Spleen (tissue), 7 donors: ENCODE measurements around the gene TEX51.

Source experiments
- POLR2A ChIP-seq, 3 donors: fragments of 450-650 bp; IDR thresholded peaks; one replicate each; pipeline ENCODE4 v1.5.1; 2017; ENCODE audit warnings: antibody characterized with exemption in 3 of 3, mild to moderate bottlenecking in 1 of 3
- POLR2AphosphoS5 ChIP-seq, 3 donors: sonication (generic); formaldehyde crosslinking; IDR thresholded peaks; one replicate each; pipeline ENCODE4 v1.5.1; 2017; ENCODE audit warnings: antibody characterized with exemption in 3 of 3
- TF ChIP-seq, protein P1 (sequence below), 11 experiments: fragments of 200-600 bp in 7 of 11; fragments of 450-650 bp in 4 of 11; sonication (generic) in 4 of 11; IDR thresholded peaks in 8 of 11; conservative IDR thresholded peaks in 3 of 11; 1 replicate in 7 of 11; 2 replicates in 4 of 11; pipeline versions ENCODE4 v1.4.0 to v1.8.0; 2016 to 2021; ENCODE audit warnings: antibody characterized with exemption in 11 of 11, inconsistent platforms in 4 of 11, mild to moderate bottlenecking in 1 of 11
- donor health status: DM: no; HTN: no; CAD: no; lungs with moderate emphysema.
- donor health status: DM: no; HTN: no; CAD: no.
- donor health status: DM: no; HTN: no; CAD: no.

DNA sequence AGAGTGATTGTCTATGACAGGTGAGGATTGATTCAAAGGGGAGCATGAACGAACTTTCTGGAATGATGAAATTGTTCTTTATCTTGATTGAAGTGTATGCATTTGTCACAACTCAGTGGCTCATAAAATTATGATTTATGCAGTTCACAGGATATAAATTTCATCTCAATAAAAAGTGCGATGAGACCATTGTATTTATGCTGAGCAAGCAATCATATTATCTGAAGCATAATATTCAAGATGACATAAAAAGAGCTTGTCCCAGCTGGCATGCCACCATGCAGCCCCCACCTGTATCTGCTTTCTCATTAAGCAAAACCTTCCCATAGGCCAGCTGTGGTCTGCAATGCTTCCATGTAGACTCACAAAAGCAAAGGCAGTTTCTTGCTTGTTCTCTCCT lies 49.6 kb upstream of the TEX51 start:
- no peak for TF ChIP-seq POLR2AphosphoS5 (IDR thresholded peaks at IDR 0.05)
- TF ChIP-seq, protein P1, sequence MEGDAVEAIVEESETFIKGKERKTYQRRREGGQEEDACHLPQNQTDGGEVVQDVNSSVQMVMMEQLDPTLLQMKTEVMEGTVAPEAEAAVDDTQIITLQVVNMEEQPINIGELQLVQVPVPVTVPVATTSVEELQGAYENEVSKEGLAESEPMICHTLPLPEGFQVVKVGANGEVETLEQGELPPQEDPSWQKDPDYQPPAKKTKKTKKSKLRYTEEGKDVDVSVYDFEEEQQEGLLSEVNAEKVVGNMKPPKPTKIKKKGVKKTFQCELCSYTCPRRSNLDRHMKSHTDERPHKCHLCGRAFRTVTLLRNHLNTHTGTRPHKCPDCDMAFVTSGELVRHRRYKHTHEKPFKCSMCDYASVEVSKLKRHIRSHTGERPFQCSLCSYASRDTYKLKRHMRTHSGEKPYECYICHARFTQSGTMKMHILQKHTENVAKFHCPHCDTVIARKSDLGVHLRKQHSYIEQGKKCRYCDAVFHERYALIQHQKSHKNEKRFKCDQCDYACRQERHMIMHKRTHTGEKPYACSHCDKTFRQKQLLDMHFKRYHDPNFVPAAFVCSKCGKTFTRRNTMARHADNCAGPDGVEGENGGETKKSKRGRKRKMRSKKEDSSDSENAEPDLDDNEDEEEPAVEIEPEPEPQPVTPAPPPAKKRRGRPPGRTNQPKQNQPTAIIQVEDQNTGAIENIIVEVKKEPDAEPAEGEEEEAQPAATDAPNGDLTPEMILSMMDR (IDR thresholded peaks at IDR 0.05 in 8 of 11, conservative IDR thresholded peaks at IDR 0.05 in 3 of 11), result no peak
- TF ChIP-seq POLR2A (IDR thresholded peaks at IDR 0.05), result no peak
